ENCODE data around the gene STK31.
"Not testable (repeated sequence)": the region's sequence is repeated elsewhere in the genome, so short reads cannot be mapped to it uniquely, and the experiment has no call there.

The STK31 gene, protein sequence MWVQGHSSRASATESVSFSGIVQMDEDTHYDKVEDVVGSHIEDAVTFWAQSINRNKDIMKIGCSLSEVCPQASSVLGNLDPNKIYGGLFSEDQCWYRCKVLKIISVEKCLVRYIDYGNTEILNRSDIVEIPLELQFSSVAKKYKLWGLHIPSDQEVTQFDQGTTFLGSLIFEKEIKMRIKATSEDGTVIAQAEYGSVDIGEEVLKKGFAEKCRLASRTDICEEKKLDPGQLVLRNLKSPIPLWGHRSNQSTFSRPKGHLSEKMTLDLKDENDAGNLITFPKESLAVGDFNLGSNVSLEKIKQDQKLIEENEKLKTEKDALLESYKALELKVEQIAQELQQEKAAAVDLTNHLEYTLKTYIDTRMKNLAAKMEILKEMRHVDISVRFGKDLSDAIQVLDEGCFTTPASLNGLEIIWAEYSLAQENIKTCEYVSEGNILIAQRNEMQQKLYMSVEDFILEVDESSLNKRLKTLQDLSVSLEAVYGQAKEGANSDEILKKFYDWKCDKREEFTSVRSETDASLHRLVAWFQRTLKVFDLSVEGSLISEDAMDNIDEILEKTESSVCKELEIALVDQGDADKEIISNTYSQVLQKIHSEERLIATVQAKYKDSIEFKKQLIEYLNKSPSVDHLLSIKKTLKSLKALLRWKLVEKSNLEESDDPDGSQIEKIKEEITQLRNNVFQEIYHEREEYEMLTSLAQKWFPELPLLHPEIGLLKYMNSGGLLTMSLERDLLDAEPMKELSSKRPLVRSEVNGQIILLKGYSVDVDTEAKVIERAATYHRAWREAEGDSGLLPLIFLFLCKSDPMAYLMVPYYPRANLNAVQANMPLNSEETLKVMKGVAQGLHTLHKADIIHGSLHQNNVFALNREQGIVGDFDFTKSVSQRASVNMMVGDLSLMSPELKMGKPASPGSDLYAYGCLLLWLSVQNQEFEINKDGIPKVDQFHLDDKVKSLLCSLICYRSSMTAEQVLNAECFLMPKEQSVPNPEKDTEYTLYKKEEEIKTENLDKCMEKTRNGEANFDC

GRCh38 chr7:23710000-23710399 is at the start of gene STK31:
STK31 (plus strand) TSS chr7:23710219; CDS start chr7:23710286, 67 bp downstream.
- no peak for DNase-seq (ENCODE audit: low read depth in 1 of 2, low spot score in 1 of 2)

DNA sequence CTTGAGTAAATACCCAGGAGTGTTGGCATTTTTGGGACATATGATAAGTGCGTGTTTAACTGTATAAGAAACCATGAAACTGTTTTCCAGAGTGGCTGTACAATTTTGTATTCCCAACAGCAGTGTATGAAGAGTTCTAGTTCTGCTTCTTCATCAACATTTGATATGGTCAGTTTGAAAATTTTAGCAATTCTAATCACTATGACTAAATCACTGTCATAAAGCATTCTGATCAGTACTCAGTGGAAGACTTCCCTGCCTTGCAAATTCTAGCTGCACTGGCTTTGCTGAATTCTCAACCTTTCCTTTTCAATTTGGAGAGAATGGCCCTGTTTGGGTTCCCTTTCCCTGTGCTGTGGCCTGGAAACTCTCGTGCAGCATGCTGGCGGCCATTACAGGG is 48.6 kb upstream of the STK31 start:
- no peak for DNase-seq (ENCODE audit: low read depth in 1 of 2, low spot score in 1 of 2)

- no peak for DNase-seq (ENCODE audit: low read depth in 1 of 2, low spot score in 1 of 2)
Observed at GRCh38 chr7:23662124-23662983, 47.7 kb upstream of the STK31 start.

DNA sequence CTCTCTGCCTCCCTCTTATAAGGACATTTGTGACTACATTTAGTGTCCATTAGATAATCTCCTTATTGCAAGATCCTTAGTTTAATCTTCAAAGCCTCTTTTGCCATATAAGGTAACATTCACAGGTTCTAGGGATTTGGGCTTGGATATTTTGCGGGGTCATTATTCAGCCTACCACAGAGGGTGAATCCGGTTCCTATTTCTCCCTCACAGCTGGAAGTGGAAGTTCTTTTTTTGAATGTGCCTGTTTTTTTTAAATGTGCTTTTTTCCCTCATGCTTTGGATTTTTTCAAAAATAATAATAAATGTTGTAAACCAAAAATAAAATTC is 47.1 kb upstream of the STK31 start:
- no peak for DNase-seq (ENCODE audit: low read depth in 1 of 2, low spot score in 1 of 2)

- DNase-seq (ENCODE audit: low read depth in 1 of 2, low spot score in 1 of 2) = no peak
Observed at GRCh38 chr7:23664122-23664521, 45.9 kb upstream of the STK31 start.

DNA sequence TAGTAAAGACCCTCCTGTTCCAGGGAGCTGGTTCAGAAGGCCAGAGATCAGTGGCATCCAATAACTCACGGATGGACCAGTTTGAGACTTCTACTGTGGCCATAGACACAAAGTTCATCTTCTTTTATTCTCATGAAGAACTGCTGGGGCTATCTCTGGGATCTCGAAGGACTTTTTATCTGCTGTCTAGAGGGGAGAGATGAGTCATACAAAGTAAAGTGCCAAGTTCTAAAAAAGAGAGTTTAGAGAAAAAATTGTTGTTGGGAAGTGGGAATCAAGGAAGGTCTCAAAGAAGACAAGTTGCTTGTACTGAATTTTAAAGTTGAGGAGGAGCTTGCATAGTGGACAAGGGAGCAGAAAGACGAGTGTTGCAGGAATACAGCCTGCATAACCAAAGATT is 38.0 kb upstream of the STK31 start:
- DNase-seq (ENCODE audit: low read depth in 1 of 2, low spot score in 1 of 2) = no peak

- DNase-seq (ENCODE audit: low read depth in 1 of 2, low spot score in 1 of 2) = peak; percentile 54 to 74
Observed at GRCh38 chr7:23679898-23680413, 30.1 kb upstream of the STK31 start, which contains the start of gene FAM221A. FAM221A (plus strand) TSS chr7:23680199; CDS start chr7:23680219, 20 bp downstream.

GRCh38 chr7:23680414-23681405 is 29.3 kb upstream of the STK31 start:
- DNase-seq (ENCODE audit: low read depth in 1 of 2, low spot score in 1 of 2) = peak; percentile 6 to 11

DNA sequence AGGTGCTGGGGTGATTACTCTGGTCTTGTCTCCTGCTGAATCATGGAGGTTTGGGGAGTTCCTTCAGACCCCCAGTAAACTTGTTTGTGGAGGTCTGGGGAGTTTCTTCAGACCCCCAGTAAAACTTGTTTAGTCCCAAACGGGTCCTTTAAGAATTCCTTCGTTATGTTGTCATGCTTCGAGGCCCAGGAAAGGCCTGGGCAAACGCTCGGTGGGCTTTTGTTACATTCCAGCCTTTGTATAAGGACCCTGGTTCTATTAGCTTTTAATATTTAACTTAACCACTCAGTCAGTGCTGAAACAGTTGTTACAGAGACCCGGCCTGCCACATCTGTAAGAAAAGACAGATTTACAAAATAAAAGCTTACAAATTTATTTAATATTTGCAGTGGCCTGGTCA is 26.0 kb upstream of the STK31 start:
- DNase-seq (ENCODE audit: low read depth in 1 of 2, low spot score in 1 of 2) = not testable (repeated sequence)

DNA sequence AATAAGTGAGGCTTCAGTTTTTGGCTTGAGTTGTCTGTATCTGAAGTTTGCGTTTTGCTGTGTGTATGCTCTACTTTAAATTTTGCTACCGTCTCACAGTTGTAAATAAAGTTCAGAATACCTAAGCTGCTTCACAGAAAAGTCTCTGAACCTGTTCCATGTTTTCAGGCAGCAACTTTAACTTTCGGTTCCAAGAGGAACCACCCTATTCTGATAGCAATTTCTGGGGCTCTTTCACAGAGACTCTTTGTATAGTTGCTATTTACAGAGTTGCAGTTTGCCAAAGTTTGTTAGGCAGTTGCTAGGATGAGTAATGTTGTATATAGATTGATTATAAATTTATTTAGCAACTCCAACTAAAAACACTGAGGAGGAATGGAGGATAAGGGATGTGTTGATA is 24.3 kb upstream of the STK31 start:
- DNase-seq (ENCODE audit: low read depth in 1 of 2, low spot score in 1 of 2) = no peak

- no peak for DNase-seq (ENCODE audit: low read depth in 1 of 2, low spot score in 1 of 2)
Observed at GRCh38 chr7:23687011-23687410, 23.0 kb upstream of the STK31 start.

DNA sequence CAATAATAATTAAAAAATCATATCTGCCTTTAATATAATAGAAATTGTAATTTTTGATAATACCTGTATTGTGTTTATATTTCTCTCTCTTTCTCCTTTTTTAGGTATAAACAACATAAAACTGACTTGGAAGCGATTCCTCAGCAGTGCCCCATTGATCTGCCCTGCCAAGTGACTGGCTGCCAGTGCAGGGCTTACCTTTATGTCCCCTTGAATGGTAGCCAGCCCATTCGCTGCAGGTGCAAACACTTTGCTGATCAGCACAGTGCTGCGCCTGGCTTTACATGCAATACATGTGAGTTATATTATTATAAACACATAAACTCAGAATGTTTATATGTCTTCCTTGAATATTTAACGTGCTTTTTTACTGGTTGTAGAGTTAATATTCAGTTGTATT is 20.9 kb upstream of the STK31 start:
- no peak for DNase-seq (ENCODE audit: low read depth in 1 of 2, low spot score in 1 of 2)

DNA sequence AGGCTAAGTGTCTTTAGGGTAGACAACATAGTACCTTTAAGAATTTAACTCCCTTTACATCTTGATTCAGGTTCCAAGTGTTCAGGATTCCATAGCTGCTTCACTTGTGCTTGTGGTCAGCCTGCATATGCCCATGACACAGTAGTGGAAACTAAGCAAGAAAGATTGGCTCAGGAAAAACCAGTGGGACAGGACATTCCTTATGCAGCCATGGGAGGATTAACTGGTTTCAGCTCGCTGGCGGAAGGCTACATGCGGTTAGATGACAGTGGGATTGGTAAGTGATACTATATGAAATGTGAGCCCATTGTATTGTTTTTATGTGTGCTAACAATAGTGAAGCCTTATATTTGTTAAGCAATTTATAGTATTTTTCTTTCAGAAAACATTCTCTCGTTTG is 18.7 kb upstream of the STK31 start:
- DNase-seq (ENCODE audit: low read depth in 1 of 2, low spot score in 1 of 2) = no peak

GRCh38 chr7:23693224-23693623 is 16.8 kb upstream of the STK31 start:
- DNase-seq (ENCODE audit: low read depth in 1 of 2, low spot score in 1 of 2) = no peak

DNA sequence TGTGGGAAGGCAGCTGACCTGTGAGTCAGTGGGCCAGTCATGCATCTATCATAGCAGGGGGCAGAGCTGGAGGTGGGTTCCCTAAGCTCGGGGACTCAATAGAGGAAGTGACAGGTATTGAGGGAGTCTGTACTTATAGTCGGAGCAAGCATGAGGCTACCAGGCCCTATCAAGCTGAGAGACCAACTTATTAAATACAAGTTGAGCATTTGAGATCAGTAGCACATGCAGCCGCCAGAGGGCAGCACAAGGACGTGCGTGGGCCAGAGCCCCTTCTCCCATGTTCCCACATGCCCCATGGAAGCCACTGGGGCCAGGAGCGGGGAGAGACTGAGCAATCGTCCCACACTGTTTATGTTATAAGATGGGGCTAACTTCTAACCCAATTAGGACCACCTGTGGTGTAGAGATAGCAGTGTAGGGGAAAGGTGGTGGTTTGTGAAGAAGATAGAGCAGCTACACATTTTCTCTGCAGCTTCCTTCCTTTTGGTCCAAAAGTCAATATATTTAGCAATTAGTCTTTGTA is 13.0 kb upstream of the STK31 start:
- peak; percentile 16 to 33 for DNase-seq (ENCODE audit: low read depth in 1 of 2, low spot score in 1 of 2)

- no peak for DNase-seq (ENCODE audit: low read depth in 1 of 2, low spot score in 1 of 2)
Observed at GRCh38 chr7:23698822-23699221, 11.2 kb upstream of the STK31 start.

DNA sequence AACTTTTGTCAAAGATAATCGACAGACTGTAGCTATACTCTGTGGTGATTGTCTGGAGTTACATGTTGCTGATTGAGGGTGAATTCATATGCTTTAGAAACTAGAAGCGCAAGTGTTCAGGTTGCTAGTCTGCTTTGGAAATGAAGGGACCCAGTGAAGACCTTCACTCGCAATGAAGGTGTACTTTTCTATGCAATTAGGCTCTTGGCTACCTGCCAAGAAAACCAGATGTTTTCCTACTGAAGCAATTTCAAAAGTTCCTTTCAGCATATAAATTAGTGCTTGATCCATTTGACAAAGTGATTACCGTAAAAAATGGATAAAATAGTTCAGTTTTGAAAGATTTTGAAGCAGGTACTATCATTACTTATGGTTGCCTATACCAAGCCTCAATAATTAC is 10.0 kb upstream of the STK31 start:
- no peak for DNase-seq (ENCODE audit: low read depth in 1 of 2, low spot score in 1 of 2)

GRCh38 chr7:23709081-23709750 is 803 bp upstream of the STK31 start:
- no peak for DNase-seq (ENCODE audit: low read depth in 1 of 2, low spot score in 1 of 2)

Data from stimulated activated CD4-positive, alpha-beta T cell treated with anti-CD3 and anti-CD28 coated beads, Interleukin-15, amount 100 ng/mL, for 1 hour (primary cell).